Vagina (tissue), 2 donors: ENCODE measurements around the gene NT5C1B.

Source experiments
- CTCF ChIP-seq, 3 experiments: fragments of 450-650 bp in 2 of 3; fragments of 200-600 bp in 1 of 3; sonication (generic) in 1 of 3; IDR thresholded peaks; one replicate each; pipeline ENCODE4 v1.5.1; 2017 to 2019; ENCODE audit warnings: antibody characterized with exemption in 3 of 3, mild to moderate bottlenecking in 2 of 3, moderate library complexity in 2 of 3
- POLR2A ChIP-seq, 2 donors: fragments of 450-650 bp; IDR thresholded peaks; one replicate each; pipeline ENCODE4 v1.6.1; 2017; ENCODE audit warnings: antibody characterized with exemption in 2 of 2, mild to moderate bottlenecking in 2 of 2, moderate library complexity in 2 of 2
- POLR2AphosphoS5 ChIP-seq, 2 donors: sonication (generic); formaldehyde crosslinking; IDR thresholded peaks; one replicate each; pipeline ENCODE4 v1.9.0; 2017; ENCODE audit warnings: antibody characterized with exemption in 2 of 2, mild to moderate bottlenecking in 2 of 2, low read depth in 1 of 2; ENCODE audit not compliant: insufficient read depth in 1 of 2

GRCh38 chr2:18526429-18526828 lies 62.9 kb downstream of the NT5C1B start:
- TF ChIP-seq CTCF (IDR thresholded peaks at IDR 0.05) (no peak), POLR2A (IDR thresholded peaks at IDR 0.05) (no peak), POLR2AphosphoS5 (IDR thresholded peaks at IDR 0.05; ENCODE audit: insufficient read depth in 1 of 2, low read depth in 1 of 2) (no peak)
